Measurements from ENCODE around the gene OR4D2. TPM values are rescaled to one million over a fixed set of nuclear protein-coding genes. Genes with fewer than 3 reads are reported as not detected.

OR4D2 gene
- total RNA-seq, 1 donor from 2014 or later: not detected

- DNase-seq (ENCODE audit: low read depth): no peak
- Histone ChIP-seq H3K36me3 (ENCODE audit: control insufficient read depth, insufficient read depth, low read length) (no peaks in the 10 kb centered on the region), H3K27me3 (ENCODE audit: control insufficient read depth, insufficient read depth, low read length) (peaks cover 4% of the 10 kb centered on the region), H3K4me3 (ENCODE audit: low read depth, low read length) (no peak overlapping the region)
- no peak for TF ChIP-seq CTCF (IDR thresholded peaks at IDR 0.05; ENCODE audit: insufficient read depth, low read length, poor library complexity, severe bottlenecking)
These were observed 38.0 kb downstream of the OR4D2 start for GRCh38 chr17:58204796-58205195.

- no peak overlapping the region for H3K4me3 ChIP-seq (ENCODE audit: low read depth, low read length)
These were observed 39.2 kb downstream of the OR4D2 start for GRCh38 chr17:58205936-58206335.

GRCh38 chr17:58207451-58207850, 40.7 kb downstream of the OR4D2 start:
- H3K36me3 ChIP-seq (ENCODE audit: control insufficient read depth, insufficient read depth, low read length): peaks cover 1% of the 10 kb centered on the region
- no peak overlapping the region for H3K4me3 ChIP-seq (ENCODE audit: low read depth, low read length)
- DNase-seq (ENCODE audit: low read depth): no peak
- no peak for TF ChIP-seq CTCF (IDR thresholded peaks at IDR 0.05; ENCODE audit: insufficient read depth, low read length, poor library complexity, severe bottlenecking)
- H3K27me3 ChIP-seq (ENCODE audit: control insufficient read depth, insufficient read depth, low read length): no peaks in the 10 kb centered on the region

More at GRCh38 chr17:58205936-58206335, 39.2 kb downstream of the OR4D2 start:
- DNase-seq (ENCODE audit: low read depth): no peak
- TF ChIP-seq CTCF (IDR thresholded peaks at IDR 0.05; ENCODE audit: insufficient read depth, low read length, poor library complexity, severe bottlenecking): no peak
- H3K36me3 ChIP-seq (ENCODE audit: control insufficient read depth, insufficient read depth, low read length): no peaks in the 10 kb centered on the region
- H3K27me3 ChIP-seq (ENCODE audit: control insufficient read depth, insufficient read depth, low read length): no peaks in the 10 kb centered on the region

- no peak for TF ChIP-seq CTCF (IDR thresholded peaks at IDR 0.05; ENCODE audit: insufficient read depth, low read length, poor library complexity, severe bottlenecking)
- Histone ChIP-seq H3K36me3 (ENCODE audit: control insufficient read depth, insufficient read depth, low read length) (peaks cover 1% of the 10 kb centered on the region), H3K27me3 (ENCODE audit: control insufficient read depth, insufficient read depth, low read length) (no peaks in the 10 kb centered on the region), H3K4me3 (ENCODE audit: low read depth, low read length) (no peak overlapping the region)
- DNase-seq (ENCODE audit: low read depth): no peak
These were observed 41.6 kb downstream of the OR4D2 start for GRCh38 chr17:58208344-58208743.

GRCh38 chr17:58210922-58211321, 44.1 kb downstream of the OR4D2 start:
- Histone ChIP-seq H3K4me3 (ENCODE audit: low read depth, low read length) (no peak overlapping the region), H3K27me3 (ENCODE audit: control insufficient read depth, insufficient read depth, low read length) (no peaks in the 10 kb centered on the region), H3K36me3 (ENCODE audit: control insufficient read depth, insufficient read depth, low read length) (peaks cover 1% of the 10 kb centered on the region)
- DNase-seq (ENCODE audit: low read depth): no peak
- peak; percentile 18 for TF ChIP-seq CTCF (IDR thresholded peaks at IDR 0.05; ENCODE audit: insufficient read depth, low read length, poor library complexity, severe bottlenecking)

- H3K4me3 ChIP-seq (ENCODE audit: low read depth, low read length): no peak overlapping the region
- H3K36me3 ChIP-seq (ENCODE audit: control insufficient read depth, insufficient read depth, low read length): peaks cover 1% of the 10 kb centered on the region
- no peak for DNase-seq (ENCODE audit: low read depth)
- no peak for TF ChIP-seq CTCF (IDR thresholded peaks at IDR 0.05; ENCODE audit: insufficient read depth, low read length, poor library complexity, severe bottlenecking)
- no peaks in the 10 kb centered on the region for H3K27me3 ChIP-seq (ENCODE audit: control insufficient read depth, insufficient read depth, low read length)
These were observed 48.9 kb downstream of the OR4D2 start for GRCh38 chr17:58215685-58216084.

All from kidney epithelial cell (primary cell).